Measurements from ENCODE around the gene JAZF1. TPM values are rescaled to one million over a fixed set of nuclear protein-coding genes. Genes with fewer than 3 reads are reported as not detected.

Gene JAZF1
- total and polyA plus RNA-seq, 9 of the 15 experiments (the other 6 are each of a cell fraction or from before 2014, with no cell fraction given) = 0.04 to 0.64 (median 0.11) TPM; not detected in 3

- no peak for TF ChIP-seq CHD7 (IDR thresholded peaks at IDR 0.05; ENCODE audit: low read depth, low read length)
- TF ChIP-seq CTCFL (IDR thresholded peaks at IDR 0.05; ENCODE audit: borderline replicate concordance, insufficient read depth, low read depth, low read length, poor library complexity, severe bottlenecking) = no peak
- TF ChIP-seq SRSF9 (IDR thresholded peaks at IDR 0.05; ENCODE audit: borderline replicate concordance, low read depth, low read length) = no peak
- TF ChIP-seq SIN3B (IDR thresholded peaks at IDR 0.05; ENCODE audit: low read depth) = no peak
- TF ChIP-seq NR2F6 (CRISPR knock-in tag; IDR thresholded peaks at IDR 0.05) = no peak
- TF ChIP-seq RB1 (IDR thresholded peaks at IDR 0.05; ENCODE audit: low read depth) = no peak
Measured at GRCh38 chr7:27871086-27871485, 309.5 kb downstream of the JAZF1 start (continued).

All from K562 (cell line).